Superior temporal gyrus (tissue), 1 donor: ENCODE measurements around the gene OPHN1.
"Not testable (repeated sequence)": the region's sequence is repeated elsewhere in the genome, so short reads cannot be mapped to it uniquely, and the experiment has no call there.

ENCODE experiments used
- DNase-seq: peaks from one replicate; pipeline ENCODE4 v3.0.0-alpha.2; 2016; ENCODE audit errors: extremely low spot score

The OPHN1 gene

GRCh38 chrX:68424719-68425118 lies 8.6 kb downstream of the OPHN1 start:
- no peak for DNase-seq

GRCh38 chrX:68422478-68422877 lies 10.8 kb downstream of the OPHN1 start:
- no peak for DNase-seq

DNA sequence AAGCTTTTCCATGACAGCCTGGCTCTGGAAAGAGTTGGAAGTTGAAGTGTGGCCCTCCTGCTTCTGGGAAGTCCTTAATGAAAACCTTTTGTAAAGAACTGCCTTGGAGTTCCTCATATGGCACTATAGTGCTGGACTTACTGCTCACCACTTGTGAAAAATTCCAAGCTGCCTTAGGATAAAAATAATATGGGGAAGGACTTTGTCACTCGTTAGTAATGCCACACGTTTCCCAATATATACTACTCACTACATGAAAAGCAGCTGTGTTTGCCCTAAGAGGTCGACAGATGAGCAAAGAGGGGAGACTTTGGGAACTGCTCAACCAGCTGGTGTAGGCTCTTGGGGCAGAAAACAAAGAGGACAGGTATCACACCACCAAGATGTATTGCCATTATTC lies 11.7 kb downstream of the OPHN1 start:
- no peak for DNase-seq

GRCh38 chrX:68420559-68420958 lies 12.7 kb downstream of the OPHN1 start:
- DNase-seq, result no peak

DNA sequence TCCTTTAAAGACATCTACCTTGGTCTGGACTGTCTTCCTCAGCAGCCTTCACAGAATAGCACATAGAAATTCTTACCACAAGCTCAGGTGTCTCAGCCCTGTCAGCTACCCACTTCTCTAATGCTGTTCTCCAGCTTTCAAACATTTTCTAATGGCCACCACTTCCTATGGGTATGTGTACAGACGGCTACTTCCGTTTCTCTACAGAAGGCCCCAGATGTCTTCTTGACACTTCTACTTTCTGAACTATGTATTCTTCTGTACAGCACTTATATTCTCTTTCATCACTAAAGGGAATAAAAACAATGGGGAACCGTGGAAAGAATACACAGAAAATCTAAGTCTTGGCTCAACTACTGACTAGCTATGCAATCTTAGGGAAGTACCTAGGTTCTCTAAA lies 13.3 kb downstream of the OPHN1 start:
- DNase-seq, result no peak

GRCh38 chrX:68417651-68418050 lies 15.6 kb downstream of the OPHN1 start:
- DNase-seq, result no peak

GRCh38 chrX:68416592-68416991 lies 16.7 kb downstream of the OPHN1 start:
- no peak for DNase-seq

- DNase-seq, result no peak
These were observed 18.0 kb downstream of the OPHN1 start for GRCh38 chrX:68415316-68415715.

DNA sequence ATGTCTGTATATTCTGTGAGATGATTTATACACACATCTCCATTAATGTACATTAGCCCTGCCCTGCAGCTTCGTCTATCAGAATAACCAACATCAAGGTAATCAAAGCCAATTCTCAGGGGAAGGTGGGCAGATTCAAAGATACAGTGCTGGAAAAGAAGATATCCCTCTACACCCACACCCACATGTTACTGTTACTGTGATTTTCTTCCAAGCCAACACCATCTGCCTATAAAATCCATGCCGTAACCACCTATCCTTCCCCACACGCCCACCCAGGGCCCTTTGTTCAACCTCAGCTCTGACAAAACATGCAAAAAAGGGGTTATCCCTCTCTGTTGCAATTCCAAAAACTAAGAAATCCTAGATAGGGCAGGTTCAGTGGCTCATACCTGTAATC lies 20.0 kb downstream of the OPHN1 start:
- DNase-seq, result no peak

DNA sequence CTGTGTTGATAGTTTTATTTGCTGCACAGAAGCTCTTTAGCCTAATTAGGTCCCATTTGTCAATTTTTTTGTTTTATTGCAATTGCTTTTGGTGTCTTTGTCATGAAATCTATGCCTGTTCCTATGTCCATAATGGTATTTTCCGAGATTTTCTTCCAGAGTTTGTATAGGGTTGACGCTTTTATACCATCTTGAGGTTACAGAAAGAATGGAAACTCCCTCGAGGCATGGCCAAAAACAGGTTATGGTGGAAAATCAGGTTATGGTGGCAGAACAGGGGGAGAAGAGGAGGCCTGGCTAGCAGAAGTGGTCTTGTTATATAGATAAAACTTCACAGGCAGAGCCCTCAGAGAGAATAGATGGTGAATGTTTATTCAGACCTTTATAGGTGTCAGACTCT lies 21.6 kb downstream of the OPHN1 start:
- DNase-seq, result no peak

GRCh38 chrX:68409194-68409593 lies 24.1 kb downstream of the OPHN1 start:
- DNase-seq, result peak; percentile 22

- no peak for DNase-seq
These were observed 29.8 kb downstream of the OPHN1 start for GRCh38 chrX:68403522-68403921.

- DNase-seq, result no peak
These were observed 30.3 kb downstream of the OPHN1 start for GRCh38 chrX:68403038-68403437.

- no peak for DNase-seq
These were observed 31.2 kb downstream of the OPHN1 start for GRCh38 chrX:68402094-68402493.

DNA sequence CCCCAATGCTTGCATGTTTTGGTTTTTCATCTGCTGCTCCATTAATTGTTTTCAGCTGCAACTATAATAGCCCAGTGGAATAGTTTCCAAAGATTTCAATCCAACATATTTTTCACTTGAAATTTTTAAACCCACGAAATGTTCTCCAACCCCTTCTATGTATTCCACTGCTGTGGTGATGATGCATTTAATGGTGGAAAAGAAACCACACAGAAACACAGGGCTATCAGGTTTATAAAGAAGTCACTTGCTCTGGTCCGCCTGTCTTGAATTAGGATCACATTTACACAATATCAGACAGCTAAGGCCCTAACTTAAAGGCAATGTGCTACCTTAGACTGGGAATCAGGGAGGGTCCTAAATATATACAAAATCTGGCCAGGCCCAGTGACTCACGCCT lies 35.0 kb downstream of the OPHN1 start:
- no peak for DNase-seq

DNA sequence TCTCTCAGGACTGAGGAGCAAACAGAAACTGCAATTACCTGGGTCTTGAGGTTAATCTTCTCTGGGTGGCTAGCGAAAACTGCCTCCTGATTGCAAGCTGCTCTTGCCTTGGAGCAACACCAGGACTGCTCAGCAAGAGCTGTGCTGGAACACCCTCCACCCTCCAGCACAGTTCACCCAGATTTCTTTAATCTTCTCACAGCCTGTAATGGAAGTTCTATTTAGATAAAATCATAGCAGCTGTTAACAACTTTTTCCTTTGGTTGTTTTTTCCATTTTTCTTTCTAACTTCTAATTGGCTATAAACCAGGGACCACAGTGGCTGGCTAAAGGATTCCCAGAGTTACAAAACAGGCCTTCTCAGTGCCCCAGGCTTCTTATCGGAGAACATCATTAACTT lies 36.3 kb downstream of the OPHN1 start:
- DNase-seq, result no peak

DNA sequence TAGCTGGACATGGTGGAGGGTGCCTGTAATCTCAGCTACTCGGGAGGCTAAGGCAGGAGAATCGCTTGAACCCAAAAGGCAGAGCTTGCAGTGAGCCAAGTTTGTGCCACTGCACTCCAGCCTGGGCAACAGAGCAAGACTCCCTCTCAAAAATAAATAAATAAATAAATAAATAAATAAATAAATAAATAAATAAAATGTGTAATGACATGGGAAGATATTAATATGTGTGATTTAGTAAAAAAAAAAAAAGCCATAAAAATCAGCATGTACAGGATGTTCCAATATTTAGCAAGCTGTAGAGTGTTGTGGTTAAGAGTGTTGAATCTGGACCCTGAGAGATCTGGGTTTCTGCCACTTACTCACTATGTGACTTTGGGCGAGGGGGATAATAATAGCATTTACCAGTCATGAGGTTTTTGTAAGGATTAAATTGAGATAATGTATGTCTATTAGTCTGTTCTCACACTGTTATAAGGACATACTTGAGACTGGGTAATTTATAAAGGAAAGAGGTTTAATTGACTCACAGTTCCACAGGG lies 43.8 kb downstream of the OPHN1 start:
- DNase-seq, result not testable (repeated sequence)

- no peak for DNase-seq
These were observed 45.5 kb downstream of the OPHN1 start for GRCh38 chrX:68387776-68388175.

DNA sequence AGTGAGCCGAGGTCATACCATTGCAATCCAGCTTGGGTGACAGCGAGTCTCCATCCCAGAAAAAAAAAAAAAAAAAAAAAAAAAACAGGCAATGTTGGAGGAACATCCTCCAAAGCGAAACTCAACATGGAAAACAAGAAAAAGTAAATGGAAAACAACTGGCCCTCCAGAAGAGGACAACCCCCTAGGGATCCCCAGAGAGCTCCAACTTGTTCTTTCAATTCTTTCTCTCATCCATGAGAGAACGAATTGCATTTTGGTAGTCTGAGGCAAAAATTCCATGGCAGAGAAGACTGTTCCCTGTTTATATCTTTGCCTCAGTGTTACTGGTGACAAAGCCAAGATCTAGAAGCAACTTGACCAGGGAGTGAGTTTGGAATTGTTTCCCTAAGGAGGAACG lies 49.8 kb downstream of the OPHN1 start:
- DNase-seq, result no peak

DNA sequence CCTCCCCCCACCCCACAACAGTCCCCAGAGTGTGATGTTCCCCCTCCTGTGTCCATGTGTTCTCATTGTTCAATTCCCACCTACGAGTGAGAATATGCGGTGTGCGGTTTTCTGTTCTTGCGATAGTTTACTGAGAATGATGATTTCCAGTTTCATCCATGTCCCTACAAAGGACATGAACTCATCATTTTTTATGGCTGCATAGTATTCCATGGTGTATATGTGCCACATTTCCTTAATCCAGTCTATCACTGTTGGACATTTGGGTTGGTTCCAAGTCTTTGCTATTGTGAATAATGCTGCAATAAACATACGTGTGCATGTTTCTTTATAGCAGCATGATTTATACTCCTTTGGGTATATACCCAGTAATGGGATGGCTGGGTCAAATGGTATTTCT lies 55.7 kb downstream of the OPHN1 start:
- not testable (repeated sequence) for DNase-seq

GRCh38 chrX:68376373-68376772 lies 56.9 kb downstream of the OPHN1 start:
- DNase-seq, result no peak

GRCh38 chrX:68375803-68376202 lies 57.5 kb downstream of the OPHN1 start:
- DNase-seq, result no peak

GRCh38 chrX:68372665-68373064 lies 60.6 kb downstream of the OPHN1 start:
- DNase-seq, result no peak

GRCh38 chrX:68369559-68369958 lies 63.7 kb downstream of the OPHN1 start:
- no peak for DNase-seq

DNA sequence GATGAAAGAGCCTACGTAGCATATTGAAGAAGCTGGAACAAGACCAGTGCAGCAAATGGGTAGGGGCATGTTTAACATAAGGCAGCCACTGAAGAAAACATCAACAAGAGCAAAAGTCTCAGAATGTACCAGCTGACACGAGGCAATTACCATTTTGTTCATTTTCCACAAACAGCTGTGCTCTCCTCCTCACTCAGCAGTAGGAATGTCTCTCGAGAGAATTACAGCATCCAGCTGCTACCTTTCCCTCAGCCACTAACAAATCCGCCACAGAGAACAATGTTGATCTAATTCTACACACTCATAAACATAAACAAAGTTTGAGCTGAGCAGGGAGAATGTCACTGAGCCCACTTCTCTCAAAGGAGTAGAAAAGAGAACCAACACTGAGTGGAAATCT lies 68.0 kb downstream of the OPHN1 start:
- DNase-seq, result no peak
